ENCODE data around the gene CHAC1.
"Not testable (repeated sequence)": the region's sequence is repeated elsewhere in the genome, so short reads cannot be mapped to it uniquely, and the experiment has no call there.

The CHAC1 gene

GRCh38 chr15:40958723-40959122, 5.5 kb downstream of the CHAC1 start:
- no peak for DNase-seq

GRCh38 chr15:40959331-40960141, 6.3 kb downstream of the CHAC1 start:
- DNase-seq = no peak

DNA sequence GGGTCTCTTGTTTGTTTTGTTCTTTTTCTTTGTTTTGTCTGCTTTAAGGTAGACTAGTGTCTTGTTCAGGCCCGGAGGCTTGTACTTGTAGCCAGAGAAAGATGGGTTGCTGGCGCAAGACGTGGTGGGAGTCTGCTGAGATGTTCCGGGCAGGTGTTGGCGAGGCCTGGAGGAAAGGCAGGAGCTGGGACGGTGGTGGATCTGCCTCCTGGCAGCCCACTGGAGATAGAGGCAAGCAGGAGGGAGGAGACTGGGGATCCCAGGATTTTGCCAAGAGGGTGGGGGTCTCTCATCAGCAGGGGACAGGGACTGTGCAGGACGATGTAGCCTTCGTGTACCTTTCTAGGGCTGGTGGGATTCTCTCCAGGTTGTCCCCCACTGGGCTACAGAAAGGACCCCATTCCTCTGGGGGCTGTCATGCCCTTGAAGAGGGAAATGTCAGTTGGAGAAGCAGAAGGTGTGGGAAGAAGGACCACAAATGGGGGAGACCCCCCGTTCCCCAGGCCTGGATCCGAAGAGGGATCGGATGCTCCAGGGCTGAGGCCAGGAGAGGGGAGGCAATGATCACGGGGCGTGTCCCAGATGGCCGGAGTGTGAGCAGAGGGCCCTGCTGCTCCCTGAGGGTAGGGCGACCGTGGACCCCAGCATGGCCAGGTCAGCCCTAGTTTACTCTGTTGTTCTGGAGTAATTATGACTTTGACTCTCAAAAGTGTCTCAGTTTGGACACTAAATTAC, 7.0 kb downstream of the CHAC1 start:
- no peak for DNase-seq

- DNase-seq = no peak
Measured at GRCh38 chr15:40960925-40961324, 7.7 kb downstream of the CHAC1 start.

DNA sequence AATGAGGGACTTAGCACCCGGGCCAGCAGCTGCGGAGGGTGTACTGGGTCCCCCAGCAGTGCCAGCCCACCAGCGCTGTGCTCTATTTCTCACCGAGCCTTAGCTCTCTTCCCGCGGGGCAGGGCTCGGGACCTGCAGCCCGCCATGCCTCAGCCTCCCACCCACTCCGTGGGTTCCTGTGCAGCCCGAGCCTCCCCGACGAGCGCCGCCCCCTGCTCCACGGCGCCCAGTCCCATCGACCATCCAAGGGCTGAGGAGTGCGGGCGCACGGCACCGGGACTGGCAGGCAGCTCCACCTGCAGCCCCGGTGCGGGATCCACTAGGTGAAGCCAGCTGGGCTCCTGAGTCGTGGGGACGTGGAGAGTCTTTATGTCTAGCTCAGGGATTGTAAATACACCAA, 8.5 kb downstream of the CHAC1 start:
- not testable (repeated sequence) for DNase-seq

- DNase-seq = not testable (repeated sequence)
Measured at GRCh38 chr15:40962317-40962716, 9.0 kb downstream of the CHAC1 start.

DNA sequence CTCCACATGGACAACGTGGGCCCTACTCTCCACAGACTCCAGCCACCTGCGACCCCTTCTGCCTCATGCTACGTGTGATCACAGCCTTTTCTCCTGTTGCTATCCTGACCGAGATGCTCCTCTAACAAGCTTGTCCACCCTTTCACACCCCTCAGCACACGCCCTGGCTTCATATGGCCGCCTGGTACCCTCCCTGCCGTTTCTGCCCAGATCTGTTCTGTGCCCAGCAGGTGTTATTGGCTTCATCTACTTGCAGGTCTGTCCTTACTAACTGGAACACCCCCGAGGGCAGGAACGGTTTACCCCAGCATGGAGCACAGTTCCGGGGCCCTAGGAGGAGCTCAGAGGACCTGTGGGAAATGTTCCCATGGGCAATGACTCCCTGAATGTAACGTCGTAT, 9.9 kb downstream of the CHAC1 start:
- DNase-seq = no peak

- DNase-seq = no peak
Measured at GRCh38 chr15:40964006-40964405, 10.7 kb downstream of the CHAC1 start.

- no peak for DNase-seq
Measured at GRCh38 chr15:40964634-40965033, 11.4 kb downstream of the CHAC1 start.

- peak; percentile 14 for DNase-seq
Measured at GRCh38 chr15:40968290-40969085, 15.2 kb downstream of the CHAC1 start.

- DNase-seq = no peak
Measured at GRCh38 chr15:40969363-40969762, 16.1 kb downstream of the CHAC1 start.

GRCh38 chr15:40974879-40975278, 21.6 kb downstream of the CHAC1 start:
- DNase-seq = no peak

DNA sequence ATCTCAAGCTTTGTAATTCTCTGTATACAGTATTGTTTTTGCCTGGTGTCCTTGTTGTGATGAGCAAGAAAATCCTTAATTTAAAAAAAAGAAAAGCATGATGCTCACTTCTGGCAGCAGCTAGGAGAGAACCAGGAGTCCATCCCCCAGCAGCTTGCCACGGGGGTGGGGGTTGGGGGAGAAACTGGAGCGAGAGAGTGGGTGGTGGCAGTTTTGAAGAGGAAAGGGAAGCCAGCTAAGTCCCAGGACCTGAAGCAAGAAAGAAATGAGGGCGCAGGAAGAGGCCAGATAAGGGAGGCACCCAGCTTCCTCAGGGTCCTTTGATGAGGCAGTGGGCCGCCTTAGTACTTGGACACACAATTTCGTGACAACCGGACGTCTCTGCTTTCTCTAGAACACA, 23.5 kb downstream of the CHAC1 start:
- DNase-seq = no peak

GRCh38 chr15:40978141-40978540, 24.9 kb downstream of the CHAC1 start:
- no peak for DNase-seq

DNA sequence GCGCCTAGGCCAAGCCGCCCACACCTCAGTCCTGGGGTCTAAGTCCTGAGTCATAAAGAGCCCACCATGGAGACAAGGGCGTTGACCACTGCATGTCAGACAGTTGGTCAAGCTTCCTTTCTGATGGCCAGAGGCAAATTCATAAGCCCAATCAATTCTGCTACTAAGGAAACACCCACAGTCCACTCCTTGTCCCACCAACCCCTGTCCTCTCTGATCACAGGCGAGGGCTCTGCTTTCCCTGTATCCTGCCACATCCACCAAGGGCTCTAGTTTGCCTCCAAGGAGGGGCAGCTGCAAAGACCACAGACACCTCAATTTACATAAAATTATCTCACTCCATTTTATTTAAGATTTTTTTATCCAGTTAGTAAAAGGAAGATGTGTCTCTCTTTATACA, 25.3 kb downstream of the CHAC1 start:
- no peak for DNase-seq

DNA sequence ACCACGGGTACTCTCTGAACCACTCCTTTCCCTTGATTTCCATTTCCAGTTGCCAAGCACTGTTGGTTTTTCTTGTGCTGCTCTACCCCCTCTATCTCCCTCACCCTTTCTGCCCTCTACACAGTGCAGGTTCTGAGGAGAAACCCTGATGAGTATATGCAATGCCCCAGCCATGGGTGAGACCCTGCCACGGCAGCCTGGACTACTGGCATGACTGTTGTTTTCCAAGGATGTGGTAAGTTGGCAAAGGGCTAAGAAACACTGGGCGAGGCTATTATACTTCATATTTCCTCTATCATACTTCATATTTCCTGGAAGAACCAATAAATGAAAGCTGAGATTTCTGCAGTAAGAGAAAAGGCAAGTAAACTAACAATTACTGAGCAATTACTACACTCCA, 27.9 kb downstream of the CHAC1 start:
- DNase-seq = no peak

GRCh38 chr15:40982855-40983254, 29.6 kb downstream of the CHAC1 start:
- no peak for DNase-seq

GRCh38 chr15:40984406-40984805, 31.1 kb downstream of the CHAC1 start:
- DNase-seq = no peak

DNA sequence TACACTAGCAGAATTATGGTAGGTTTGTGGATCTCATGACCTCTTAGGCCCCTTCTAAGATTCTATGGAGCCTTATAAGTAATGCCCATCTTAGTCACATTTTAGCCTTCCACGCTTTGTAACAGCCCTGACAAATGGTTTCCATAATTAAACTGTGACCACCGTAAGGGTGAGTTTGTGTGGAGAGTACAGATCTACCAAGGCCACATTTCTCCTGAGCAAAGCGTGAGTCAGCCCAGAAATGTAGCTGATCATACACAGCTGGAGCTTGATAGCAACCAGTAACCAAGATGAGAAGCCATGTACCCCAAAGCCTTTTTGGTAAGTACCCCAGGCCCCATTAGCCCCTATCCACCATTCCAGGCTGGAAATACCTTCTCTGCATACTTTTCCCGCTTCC, 31.7 kb downstream of the CHAC1 start:
- no peak for DNase-seq

DNA sequence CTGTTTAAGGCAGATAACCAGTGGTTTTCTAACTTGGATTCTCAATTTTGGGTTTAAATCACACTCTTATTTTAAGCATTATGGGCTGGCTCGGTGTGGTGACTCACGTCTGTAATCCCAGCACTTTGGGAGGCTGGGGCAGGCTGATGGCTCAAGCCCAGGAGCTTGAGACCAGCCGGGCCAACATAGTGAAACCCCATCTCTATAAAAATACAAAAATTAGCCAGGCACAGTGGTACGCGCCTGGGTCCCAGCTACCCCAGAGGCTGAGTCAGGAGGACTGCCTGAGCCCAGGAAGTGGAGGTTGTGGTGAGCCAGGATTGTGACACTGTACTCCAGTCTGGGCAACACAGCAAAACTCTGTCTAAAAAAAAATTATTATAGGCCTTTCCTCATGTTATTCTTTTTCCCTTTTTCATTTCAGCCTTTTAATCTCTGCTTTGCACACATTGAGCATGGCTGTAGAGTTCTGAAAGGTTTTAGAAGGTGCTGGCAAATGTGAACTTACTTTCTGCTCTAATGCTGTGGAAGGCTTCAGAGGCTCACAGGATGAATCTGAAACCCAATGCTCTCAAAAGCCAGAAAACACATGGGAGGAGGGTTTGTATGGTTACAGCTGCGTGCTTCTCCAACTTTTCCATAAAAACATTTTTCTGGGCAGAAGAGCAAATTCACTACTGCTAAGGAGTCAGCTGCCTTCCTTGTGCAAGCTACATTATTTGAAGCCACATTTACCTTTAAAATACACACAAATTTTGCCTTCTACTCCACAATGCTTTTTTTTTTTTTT, 32.5 kb downstream of the CHAC1 start:
- no peak for DNase-seq

- DNase-seq = no peak
Measured at GRCh38 chr15:40986820-40987219, 33.5 kb downstream of the CHAC1 start.

DNA sequence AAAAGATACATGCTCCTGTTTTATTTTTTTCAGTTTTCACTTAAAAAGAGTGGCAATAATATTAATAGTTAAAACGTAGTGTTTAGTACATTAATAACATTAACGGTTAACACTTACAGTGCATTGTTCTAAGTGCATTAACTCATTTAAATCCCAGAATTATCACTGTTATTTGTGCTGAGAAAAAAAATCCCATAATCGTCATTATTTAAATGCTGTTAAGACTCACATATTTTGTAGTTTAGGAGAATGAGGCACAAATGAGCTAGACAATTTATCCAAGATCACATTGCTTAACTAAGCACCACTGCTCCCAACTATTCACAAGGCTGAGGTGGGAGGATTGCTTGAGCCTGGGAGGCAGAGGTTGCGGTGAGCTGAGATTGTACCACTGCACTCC, 34.9 kb downstream of the CHAC1 start:
- DNase-seq = no peak

- no peak for DNase-seq
Measured at GRCh38 chr15:40990080-40990479, 36.8 kb downstream of the CHAC1 start.

Measured in NCI-H2227 treated with DMSO at 0.1 percent for 48 hours (cell line).